GM21390 (cell line): ENCODE data around the gene IDI1.
A peak's percentile ranks its signal among the peaks of the same experiment; 100 is the strongest.
"Not testable (repeated sequence)": the region's sequence is repeated elsewhere in the genome, so short reads cannot be mapped to it uniquely, and the experiment has no call there.

Experiments used
- ATAC-seq: cut with Tn5 transposase; IDR thresholded peaks from one replicate; pipeline ENCODE4 v1.9.1; 2021; ENCODE audit not compliant: unreplicated experiment

The IDI1 gene

DNA sequence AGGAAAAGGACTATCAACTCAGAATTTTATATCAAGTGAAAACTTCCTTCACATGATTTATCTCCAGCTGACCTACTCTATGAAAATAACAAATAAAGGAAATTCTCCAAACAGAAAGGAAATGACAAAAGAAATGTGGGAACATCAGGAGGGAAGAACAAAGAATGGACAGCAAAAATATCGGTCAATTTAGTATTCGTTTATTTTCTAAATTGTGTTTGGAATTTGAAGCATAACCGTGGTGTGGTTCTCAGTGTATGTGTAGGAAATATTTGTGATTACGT, 16.0 kb upstream of the IDI1 start:
- ATAC-seq: no peak

DNA sequence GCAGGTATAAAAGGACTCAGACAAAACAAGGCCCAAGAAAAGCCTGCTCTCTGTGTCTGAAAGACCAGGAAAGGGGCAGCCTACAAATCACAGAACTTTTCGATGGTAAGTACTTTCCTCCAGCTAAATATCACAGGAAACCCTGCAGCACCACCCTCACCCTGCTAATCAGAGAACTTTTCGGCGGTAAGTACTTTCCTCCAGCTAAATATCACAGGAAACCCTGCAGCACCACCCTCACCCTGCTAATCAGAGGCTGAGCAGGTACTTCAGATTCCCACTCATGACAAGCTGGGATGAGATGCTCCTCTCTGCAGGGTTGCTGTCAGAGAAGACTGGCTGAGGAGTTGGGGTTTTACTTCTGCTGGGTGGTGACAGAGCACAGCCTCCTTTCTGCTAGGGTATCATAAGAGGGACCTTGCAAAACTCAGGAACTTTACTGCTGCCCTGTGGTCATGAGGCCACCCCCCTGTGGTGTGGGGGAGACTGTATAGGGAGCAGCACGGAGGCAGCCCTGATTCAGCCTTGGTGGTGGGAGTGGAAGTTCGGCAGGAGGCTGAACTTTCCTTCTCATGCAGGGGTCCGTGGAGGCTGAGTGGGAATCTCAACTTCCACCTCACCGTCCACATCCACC, 14.4 kb upstream of the IDI1 start:
- ATAC-seq: no peak

DNA sequence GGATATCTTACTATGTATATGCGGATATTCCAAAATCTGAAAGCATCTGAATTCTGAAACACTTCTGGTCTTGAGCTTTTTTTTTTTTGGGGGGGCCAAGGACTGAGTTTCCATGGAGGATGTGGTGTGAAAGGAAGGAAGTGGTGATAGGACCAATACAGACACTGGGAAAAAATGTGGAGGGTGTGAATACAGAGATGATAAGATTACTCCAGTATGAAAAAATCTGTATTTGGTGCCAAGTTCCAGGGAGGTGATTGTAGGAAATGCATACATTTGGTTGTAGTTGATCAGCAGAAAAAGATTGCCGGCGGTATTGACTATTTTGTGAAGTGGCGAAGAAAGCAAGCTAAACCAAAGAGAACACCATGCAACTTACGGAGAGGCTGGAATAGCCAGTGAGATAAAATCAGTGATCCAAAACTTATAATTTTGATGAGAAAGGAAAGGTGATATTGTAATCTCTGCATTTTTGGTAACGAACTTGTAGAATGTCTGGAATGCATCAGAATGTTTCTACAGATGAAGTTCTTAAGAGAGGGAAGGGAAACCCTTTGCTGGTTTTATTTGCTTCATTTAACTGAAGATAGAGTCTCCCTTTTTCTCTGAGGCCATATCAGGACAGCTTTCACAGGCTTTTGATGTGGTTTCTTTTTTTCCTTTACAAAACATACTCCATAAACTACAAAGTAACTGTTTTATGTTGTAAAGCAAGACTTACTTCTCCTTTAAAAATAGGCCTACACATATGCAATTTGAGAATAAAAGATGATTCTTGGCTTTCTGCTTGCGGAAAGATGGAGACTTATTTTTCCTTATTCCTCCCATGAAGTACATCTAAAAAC, 13.2 kb upstream of the IDI1 start:
- ATAC-seq: no peak

DNA sequence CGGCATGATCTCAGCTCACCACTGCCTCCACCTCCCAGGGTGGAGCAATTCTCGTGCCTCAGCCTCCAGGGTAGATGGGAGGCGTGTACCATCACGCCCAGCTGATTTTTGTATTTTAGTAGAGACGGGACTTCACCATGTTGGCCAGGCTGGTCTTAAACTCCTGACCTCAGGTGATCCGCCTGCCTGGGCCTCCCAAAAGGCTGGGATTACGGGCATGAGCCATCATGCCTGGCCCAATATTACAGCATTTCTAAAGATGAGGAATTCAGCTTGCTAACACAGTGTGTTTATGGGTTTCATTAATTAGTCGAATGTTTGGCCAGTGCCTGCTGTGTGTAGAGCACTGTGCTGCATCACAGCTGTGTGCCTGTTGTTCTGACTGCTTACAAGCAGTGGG, 11.0 kb upstream of the IDI1 start:
- no peak for ATAC-seq

DNA sequence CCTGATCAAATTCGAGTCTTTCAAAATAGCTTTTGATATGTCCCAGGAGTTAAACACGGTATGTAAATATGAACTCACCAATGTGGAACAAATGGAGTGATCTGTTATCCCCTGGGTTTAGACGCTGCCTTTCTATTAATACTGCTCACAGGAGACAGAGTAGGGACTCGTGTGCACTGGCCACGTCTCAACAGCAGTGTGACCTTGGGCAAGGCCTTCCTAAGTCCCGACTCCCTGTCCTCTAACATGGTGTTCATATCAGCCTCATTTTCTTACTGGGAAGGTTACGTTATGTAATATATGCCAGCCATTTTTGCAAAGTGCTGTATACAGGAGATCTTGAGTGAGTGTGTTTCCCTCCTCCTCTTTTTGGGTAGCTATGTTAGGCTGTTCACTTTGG, 9.1 kb upstream of the IDI1 start:
- no peak for ATAC-seq

DNA sequence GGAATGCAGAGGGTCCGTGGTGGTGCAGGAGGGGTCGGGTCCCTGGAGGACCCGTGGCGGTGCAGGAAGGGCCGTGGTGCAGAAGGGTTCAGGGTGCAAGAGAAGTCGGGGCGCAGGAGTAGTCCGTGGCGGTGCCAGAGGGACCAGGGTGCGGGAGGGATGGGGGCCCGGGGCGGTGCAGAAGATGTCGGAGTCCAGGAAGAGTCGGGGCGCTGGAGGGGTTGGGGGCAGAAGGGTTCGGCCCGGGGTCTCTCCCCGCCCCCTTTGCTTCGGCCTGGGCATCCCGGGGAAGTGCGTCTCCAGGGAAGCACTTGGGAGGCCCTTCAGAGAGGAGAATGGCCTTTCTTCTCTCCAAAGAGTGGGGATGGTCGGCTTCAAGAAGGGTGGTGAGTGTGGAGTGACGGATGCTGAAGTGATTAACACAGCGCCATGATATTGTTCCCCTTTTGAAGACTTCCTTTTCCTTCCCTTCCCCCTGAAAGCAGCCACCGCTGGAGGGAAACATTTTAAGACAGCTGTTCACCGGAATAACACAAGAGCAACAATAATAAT, 8.3 kb upstream of the IDI1 start:
- no peak for ATAC-seq

DNA sequence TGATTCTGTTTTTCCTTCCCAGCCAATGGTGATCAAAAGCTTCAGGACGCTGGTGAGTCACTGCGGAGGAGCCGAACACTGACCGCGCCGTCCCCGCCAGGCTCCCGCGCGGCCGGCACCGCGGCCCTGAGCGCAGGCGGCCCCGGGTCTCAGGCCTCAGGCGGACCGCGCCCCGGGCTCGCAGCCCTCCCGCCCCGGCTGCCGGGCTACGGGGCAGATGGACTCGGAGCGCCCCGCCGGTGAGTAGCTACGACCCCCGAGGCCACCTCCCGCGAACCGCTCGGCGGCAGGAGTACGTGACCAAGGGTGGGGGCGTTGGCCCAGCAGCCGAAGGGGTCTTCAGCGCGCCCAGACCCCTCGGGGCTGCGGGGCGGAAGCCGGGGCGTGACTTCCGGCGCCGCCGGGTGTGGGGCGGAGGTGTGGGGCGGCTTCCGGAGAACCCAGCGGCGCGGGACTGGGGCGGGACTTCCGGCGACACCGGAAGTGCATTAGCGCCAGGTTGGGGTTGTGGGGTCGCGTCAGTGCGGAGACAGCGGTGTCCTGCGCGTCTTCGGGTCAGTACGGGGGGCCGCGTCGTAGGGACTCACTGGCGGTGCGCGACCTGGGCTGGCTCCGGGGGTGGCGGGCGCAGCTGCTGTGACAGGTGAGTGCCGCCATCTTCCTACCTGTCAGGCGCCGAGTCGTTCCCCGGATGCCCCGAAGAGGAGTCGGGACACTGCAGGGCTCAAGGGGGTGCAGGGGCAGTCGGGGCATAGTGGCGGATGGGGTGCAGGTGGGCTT, 7.6 kb upstream of the IDI1 start, which contains the start of gene WDR37:
TSS of gene WDR37 (plus strand) at position 60 of the 780 bp plus-strand sequence. CDS start 15,771 bp downstream, outside the sequence.
- peak; percentile 91 for ATAC-seq

DNA sequence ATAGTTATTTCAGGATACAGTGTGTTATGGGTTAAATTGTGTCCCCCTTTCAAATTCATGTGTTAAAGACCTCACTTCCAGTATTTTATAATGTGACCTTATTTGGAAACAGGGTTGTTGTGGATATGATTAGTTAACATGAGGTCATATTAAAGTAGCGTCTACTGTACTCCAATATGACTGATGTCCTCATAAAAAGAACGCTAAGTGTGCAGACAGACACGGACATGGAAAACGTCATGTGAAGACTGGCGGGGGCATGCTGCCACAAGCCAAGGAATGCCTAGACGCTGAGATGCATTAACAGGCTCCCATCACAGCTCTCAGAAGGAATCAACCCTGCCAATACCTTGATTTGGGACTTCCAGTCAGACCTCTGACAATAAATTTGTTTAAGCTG, 5.8 kb upstream of the IDI1 start:
- ATAC-seq: no peak

DNA sequence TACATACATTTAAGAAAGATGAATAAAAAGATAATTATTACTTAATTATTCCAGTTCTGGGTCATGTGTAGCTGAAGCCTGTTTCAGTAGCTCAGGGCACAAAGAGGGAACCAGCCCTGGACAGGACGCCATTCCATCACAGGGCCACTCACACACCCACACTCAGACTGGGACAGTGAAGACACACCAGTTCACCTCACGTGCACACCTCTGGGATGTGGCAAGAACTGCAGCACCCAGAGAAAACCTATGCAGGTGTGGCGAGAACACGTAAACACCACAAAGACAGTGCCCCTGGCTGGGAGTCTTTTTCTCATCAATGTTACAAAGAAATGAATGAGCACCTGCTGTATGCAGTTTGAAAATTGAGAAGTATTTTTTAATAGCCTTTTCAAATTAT, 1.6 kb upstream of the IDI1 start:
- no peak for ATAC-seq

DNA sequence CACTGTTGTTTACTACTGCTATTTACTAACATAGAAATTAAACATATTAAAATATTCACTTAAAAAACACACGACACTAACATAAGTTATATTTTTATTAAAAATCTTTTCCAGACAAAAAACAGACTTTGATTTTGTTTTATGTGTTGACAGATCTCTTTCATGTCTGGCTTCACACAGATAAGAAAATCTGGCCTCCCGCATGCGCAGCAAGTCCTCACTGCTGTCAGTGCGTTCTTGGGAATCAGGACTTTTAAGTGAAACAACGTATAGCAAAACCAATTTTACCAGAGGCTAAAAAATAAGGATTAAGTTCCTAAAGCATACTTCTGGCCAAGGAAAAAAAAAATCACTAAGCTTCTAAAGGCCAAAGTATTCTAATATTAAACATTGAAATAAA, 1.2 kb upstream of the IDI1 start:
- no peak for ATAC-seq

DNA sequence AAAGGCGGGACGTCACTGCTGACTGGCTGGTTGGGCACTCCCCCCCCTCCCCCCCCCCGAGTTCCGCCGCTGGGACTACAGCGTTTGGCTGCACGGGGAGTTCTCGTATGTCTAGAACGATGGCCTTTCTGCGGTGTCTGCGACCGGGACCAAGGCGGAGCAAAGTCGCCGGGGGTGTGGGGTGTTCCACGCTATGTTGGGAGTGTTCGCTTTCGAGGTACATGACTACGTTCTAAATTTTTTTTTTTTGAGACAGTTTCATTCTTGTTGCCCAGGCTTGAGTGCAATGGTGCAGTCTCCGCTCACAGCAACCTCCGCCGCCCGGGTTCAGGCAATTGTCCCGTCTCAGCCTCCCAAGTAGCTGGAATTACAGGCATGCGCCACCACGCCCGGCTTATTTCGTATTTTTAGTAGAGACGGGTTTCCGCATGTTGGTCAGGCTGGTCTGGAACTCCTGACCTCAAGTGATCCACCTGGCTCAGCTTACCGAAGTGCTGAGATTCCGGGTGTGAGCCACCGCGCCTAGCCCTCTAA, 573 bp upstream of the IDI1 start:
- no peak for ATAC-seq

DNA sequence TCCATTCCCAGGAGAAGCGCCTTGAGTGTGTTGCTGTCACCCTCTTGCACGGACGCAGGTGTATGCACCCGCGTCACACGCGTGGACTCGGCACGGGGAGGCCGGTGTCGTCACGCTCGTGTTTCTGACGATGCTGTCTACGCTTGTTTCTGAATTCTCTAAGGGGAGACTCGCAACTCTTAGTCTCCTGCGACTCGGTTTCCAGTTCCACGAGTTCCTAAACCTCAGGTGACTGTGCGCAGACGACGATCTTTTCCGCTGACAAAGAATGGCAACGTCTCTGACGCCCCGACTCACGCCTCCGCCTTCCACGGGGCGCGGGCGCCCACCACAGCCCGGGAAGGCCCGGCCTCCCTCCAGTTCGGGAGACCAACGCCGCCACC, 579 bp downstream of the IDI1 start:
- ATAC-seq: peak; percentile 11

DNA sequence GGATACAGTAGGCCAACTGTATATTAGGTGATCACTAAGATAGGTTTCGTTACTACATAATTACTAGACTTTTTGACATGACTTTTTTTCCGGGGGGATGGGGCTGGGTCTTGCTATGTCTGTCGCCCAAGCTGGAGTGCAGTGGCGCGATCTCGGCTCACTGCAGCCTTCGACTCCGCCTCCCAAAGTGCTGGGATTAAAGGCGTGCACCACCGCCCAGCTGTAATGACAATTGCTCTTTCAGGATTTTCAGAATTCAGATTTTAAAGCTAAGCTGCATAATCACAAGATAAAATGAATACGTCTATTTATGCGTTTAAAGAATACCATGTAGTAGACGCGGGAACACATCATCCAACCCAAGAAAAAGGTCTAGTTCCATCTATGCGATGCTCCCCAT, 982 bp downstream of the IDI1 start:
- no peak for ATAC-seq

DNA sequence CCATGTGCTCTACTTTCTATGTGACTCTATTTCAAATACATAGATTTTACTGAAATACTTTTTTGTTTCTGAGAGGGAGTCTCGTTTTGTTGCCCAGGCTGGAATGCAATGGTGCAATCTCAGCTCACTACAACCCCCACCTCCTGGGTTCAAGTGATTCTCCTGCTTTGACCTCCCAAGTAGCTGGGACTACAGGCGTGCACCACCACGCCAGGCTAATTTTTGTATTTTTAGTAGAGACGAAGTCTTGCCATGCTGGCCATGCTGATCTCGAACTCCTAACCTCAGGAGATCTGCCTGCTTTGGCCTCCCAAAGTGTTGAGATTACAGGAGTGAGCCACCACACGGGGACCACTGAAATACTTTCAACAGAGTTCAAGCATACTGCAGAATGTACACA, 3.5 kb downstream of the IDI1 start:
- no peak for ATAC-seq

DNA sequence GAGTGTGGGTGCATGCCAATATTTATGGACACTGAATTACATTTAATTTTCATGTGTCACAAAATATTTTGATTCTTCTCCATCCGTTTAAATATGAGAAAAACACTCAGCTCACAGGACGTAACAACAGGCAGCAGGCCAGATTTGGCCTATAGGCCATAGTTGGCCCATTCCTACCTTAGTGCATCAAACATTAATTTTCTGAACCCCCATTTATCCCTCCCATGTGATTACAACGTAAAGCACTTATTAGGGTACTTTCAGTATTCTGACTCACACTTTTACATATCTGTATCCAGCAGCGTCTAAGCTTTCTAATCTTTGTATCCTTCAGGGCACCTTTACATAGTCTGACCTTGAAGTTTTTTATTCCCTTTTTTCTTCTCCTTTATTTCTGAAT, 4.0 kb downstream of the IDI1 start:
- ATAC-seq: no peak

DNA sequence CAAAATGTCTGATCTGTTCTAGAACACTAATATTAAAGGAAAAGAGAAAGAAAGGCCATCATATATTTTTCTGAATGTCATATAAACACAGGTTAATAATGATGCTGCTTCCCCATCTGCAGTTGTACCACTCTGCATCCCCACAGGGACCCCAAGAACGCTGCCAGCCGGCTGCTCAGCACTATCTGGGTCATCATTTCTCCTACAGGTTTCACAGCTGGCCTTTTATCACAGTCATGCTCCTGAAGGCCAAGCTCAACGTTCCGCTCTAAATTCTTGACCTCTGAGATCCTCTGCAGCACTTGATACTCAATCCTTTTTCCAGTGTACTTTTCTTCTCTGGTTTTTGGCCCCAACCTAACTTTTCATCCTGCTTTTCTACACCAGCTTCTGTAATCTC, 4.8 kb downstream of the IDI1 start:
- no peak for ATAC-seq

DNA sequence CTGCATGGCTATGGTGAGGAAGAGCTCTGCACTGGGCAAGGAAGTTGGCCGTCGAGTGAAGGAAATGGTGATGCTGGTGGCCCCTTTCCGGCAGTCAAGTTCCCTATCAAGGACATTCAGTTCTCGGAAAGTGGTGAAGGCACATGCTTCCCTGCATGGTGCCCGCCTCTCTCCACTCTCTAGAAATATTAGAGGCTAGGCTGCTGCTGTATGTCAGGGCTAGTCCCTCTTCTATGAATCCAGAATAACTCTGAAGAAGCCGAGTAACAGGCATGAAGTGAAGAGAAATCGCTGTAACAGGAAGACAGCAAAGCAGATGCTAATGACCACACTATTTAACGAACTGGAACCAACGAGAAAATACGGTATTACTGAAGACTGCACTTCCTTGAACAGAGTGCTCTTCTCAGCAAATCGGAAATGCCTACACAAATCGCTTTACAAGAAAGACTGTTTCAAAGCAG, 5.4 kb downstream of the IDI1 start:
- ATAC-seq: peak; percentile 60

DNA sequence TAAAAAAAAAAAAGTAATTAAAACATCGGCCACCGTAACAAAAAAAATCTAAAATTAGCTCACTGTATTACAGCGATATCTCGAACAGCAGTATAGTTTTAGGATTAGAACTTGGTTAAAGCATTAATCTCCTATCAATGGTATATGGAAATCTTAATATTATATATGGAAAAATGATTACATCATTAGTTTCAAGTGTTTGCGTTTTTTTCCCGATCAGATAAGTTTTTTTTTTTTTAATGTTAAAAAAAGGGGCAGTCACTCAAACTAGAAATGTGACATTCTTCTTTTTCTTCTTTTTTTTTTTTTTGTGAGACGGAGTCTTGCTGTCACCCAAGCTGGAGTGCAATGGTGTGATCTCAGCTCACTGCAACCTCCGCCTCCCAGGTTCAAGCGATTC, 7.4 kb downstream of the IDI1 start:
- ATAC-seq: no peak

DNA sequence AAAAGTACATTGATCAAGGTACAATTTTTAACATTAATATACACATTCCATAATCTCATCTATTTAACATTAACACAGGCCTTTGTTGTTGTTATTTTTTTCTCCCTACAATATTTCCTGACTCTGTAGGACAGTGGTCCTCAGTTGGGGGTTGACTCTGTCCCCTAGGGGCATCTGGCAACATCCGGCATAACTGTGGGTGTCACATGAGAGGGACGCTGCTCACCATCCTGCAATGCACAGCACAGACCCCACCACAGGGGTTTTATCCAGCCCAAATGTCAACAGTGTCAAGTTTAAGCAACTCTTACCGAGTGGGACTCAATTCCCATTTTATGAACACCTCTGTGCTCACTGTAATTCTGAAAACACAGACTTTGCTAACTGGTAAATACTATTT, 8.8 kb downstream of the IDI1 start:
- ATAC-seq: no peak

DNA sequence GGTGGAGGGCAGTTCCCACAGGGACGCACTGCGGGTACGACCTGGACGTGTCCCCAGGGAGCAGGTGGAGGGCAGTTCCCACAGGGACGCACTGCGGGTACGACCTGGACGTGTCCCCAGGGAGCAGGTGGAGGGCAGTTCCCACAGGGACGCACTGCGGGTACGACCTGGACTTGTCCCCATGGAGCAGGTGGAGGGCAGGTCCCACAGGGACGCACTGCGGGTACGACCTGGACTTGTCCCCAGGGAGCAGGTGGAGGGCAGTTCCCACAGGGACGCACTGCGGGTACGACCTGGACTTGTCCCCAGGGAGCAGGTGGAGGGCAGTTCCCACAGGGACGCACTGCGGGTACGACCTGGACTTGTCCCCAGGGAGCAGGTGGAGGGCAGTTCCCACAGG, 10.2 kb downstream of the IDI1 start:
- ATAC-seq: not testable (repeated sequence)

DNA sequence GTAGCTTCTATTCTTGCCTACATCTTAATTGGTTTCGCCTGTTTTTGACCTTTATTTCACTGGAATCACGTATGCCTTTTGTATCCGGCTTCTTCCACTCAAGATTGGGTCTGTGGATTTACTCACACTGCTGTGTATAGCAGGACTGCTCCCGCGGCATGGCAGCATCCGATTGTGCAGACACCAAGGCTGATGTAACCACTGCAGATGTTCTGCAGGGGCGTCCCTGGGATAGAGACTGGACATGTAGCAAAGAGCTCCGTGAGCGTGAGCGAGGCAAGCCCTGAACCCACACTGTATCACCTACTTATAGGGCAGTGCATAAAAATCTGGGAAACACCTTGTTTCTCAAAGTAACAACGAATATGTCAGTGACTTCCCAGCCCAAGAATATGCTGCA, 11.8 kb downstream of the IDI1 start:
- ATAC-seq: no peak
